ENCODE data around the gene ZER1. TPM values are rescaled to one million over a fixed set of nuclear protein-coding genes. Genes with fewer than 3 reads are reported as not detected.
A peak's percentile ranks its signal among the peaks of the same experiment; 100 is the strongest.

Gene ZER1
- total and polyA plus RNA-seq, 2 of the 8 experiments (the other 6 are each of a cell fraction or from before 2014, with no cell fraction given): 20.5 to 26.6 TPM

- TF ChIP-seq GTF2F1 (IDR thresholded peaks at IDR 0.05; ENCODE audit: borderline replicate concordance, low read depth, low read length) (no peak), TAF1 (IDR thresholded peaks at IDR 0.05; ENCODE audit: low read depth, low read length) (no peak), KDM1A (IDR thresholded peaks at IDR 0.05; ENCODE audit: borderline replicate concordance, low read length) (peak; percentile 58; the same call in 1 of the 2 replicates), TBP (IDR thresholded peaks at IDR 0.05; ENCODE audit: low read depth, low read length) (no peak), MAFK (IDR thresholded peaks at IDR 0.05; ENCODE audit: low read depth, low read length) (no peak), FOSL1 (IDR thresholded peaks at IDR 0.05; ENCODE audit: insufficient read depth, low read depth, low read length) (no peak), ZNF274 (IDR thresholded peaks at IDR 0.05; ENCODE audit: borderline replicate concordance, extremely low read depth, low read length) (no peak), SIN3A (conservative IDR thresholded peaks at IDR 0.05 in 1 of 2, IDR thresholded peaks at IDR 0.05 in 1 of 2; ENCODE audit: low read depth in 1 of 2, low read length in 2 of 2) (no peak), PHF8 (conservative IDR thresholded peaks at IDR 0.05; ENCODE audit: low read depth, low read length) (peak; percentile 21; the same call in 1 of the 2 replicates), CBX8 (IDR thresholded peaks at IDR 0.05; ENCODE audit: borderline replicate concordance, low read depth, low read length) (no peak), TEAD4 (IDR thresholded peaks at IDR 0.05; ENCODE audit: low read depth, low read length) (peak; percentile 21; the same call in 1 of the 2 replicates), NRF1 (IDR thresholded peaks at IDR 0.05; ENCODE audit: low read depth, low read length) (no peak), HDAC6 (IDR thresholded peaks at IDR 0.05; ENCODE audit: low read depth, low read length) (no peak), JUN (IDR thresholded peaks at IDR 0.05; ENCODE audit: low read depth, low read length) (no peak)
- TF ChIP-seq, protein P1, sequence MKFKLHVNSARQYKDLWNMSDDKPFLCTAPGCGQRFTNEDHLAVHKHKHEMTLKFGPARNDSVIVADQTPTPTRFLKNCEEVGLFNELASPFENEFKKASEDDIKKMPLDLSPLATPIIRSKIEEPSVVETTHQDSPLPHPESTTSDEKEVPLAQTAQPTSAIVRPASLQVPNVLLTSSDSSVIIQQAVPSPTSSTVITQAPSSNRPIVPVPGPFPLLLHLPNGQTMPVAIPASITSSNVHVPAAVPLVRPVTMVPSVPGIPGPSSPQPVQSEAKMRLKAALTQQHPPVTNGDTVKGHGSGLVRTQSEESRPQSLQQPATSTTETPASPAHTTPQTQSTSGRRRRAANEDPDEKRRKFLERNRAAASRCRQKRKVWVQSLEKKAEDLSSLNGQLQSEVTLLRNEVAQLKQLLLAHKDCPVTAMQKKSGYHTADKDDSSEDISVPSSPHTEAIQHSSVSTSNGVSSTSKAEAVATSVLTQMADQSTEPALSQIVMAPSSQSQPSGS (IDR thresholded peaks at IDR 0.05; ENCODE audit: low read length): no peak
- TF ChIP-seq, protein P2, sequence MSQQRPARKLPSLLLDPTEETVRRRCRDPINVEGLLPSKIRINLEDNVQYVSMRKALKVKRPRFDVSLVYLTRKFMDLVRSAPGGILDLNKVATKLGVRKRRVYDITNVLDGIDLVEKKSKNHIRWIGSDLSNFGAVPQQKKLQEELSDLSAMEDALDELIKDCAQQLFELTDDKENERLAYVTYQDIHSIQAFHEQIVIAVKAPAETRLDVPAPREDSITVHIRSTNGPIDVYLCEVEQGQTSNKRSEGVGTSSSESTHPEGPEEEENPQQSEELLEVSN (IDR thresholded peaks at IDR 0.05): peak; percentile 63
Observed at GRCh38 chr9:128818839-128819715, 47.4 kb upstream of the ZER1 start (continued).
